ENCODE results near the gene LIAS. TPM values are rescaled to one million over a fixed set of nuclear protein-coding genes. Genes with fewer than 3 reads are reported as not detected.
"Not testable (repeated sequence)": the region's sequence is repeated elsewhere in the genome, so short reads cannot be mapped to it uniquely, and the experiment has no call there.

LIAS gene
- total RNA-seq, 1 donor from 2014 or later = 12.6 TPM

GRCh38 chr4:39495446-39496213 is 36.8 kb downstream of the LIAS start:
- intact Hi-C loops (cut with micrococcal nuclease) = no loop called here

- intact Hi-C loops (cut with micrococcal nuclease) = no loop called here
These were observed 39.3 kb downstream of the LIAS start for GRCh38 chr4:39497909-39498726.

- intact Hi-C loops (cut with micrococcal nuclease) = no loop called here
These were observed 39.8 kb downstream of the LIAS start for GRCh38 chr4:39498727-39499020.

- intact Hi-C loops (cut with micrococcal nuclease) = no loop called here
These were observed 43.3 kb downstream of the LIAS start for GRCh38 chr4:39502019-39502663.

- intact Hi-C loops (cut with micrococcal nuclease) = not testable (repeated sequence)
These were observed 43.8 kb downstream of the LIAS start for GRCh38 chr4:39502664-39503035.

- intact Hi-C loops (cut with micrococcal nuclease) = no loop called here
These were observed 45.7 kb downstream of the LIAS start for GRCh38 chr4:39504538-39504937.

- intact Hi-C loops (cut with micrococcal nuclease) = no loop called here
These were observed 46.7 kb downstream of the LIAS start for GRCh38 chr4:39505581-39505980.

GRCh38 chr4:39510348-39510929 is 51.6 kb downstream of the LIAS start:
- intact Hi-C loops (cut with micrococcal nuclease) = no loop called here

GRCh38 chr4:39514266-39514665 is 55.4 kb downstream of the LIAS start:
- intact Hi-C loops (cut with micrococcal nuclease) = not testable (repeated sequence)

GRCh38 chr4:39514888-39515401 is 56.1 kb downstream of the LIAS start:
- intact Hi-C loops (cut with micrococcal nuclease) = no loop called here

GRCh38 chr4:39515669-39516401 is 57.0 kb downstream of the LIAS start:
- intact Hi-C loops (cut with micrococcal nuclease) = not testable (repeated sequence)

- intact Hi-C loops (cut with micrococcal nuclease) = no loop called here
These were observed 57.6 kb downstream of the LIAS start for GRCh38 chr4:39516407-39516966.

GRCh38 chr4:39518484-39518883 is 59.6 kb downstream of the LIAS start:
- intact Hi-C loops (cut with micrococcal nuclease) = no loop called here

GRCh38 chr4:39521253-39521919 is 62.5 kb downstream of the LIAS start:
- intact Hi-C loops (cut with micrococcal nuclease) = loop anchor here (10.0 kb wide), 1 partner anchor 537 kb away; no protein-coding TSS in a partner anchor

- intact Hi-C loops (cut with micrococcal nuclease) = loop anchor here (10.0 kb wide), 1 partner anchor 537 kb away; no protein-coding TSS in a partner anchor
These were observed 63.2 kb downstream of the LIAS start for GRCh38 chr4:39522068-39522467.

- intact Hi-C loops (cut with micrococcal nuclease) = loop anchor here (10.0 kb wide), 1 partner anchor 540 kb away; no protein-coding TSS in a partner anchor
These were observed 65.5 kb downstream of the LIAS start for GRCh38 chr4:39524161-39524957.

- intact Hi-C loops (cut with micrococcal nuclease) = loop anchor here (1.0 to 10.0 kb wide), 10 partner anchors 57 to 1634 kb away; partner anchors contain the start of genes RFC1, RHOH, TBC1D1 and WDR19
These were observed 67.2 kb downstream of the LIAS start for GRCh38 chr4:39525822-39526690.

- intact Hi-C loops (cut with micrococcal nuclease) = loop anchor here (1.0 to 10.0 kb wide), 18 partner anchors 58 to 1635 kb away; partner anchors contain the start of genes RFC1, RHOH, RPL9 and SMIM14
These were observed 68.0 kb downstream of the LIAS start for GRCh38 chr4:39526765-39527295.
